Common myeloid progenitor, CD34-positive (primary cell): Measurements from ENCODE around the gene MRPL14.
A peak's percentile ranks its signal among the peaks of the same experiment; 100 is the strongest.

Experiments used
- CTCF ChIA-PET: fragments of 350-600 bp; sonication (Branson Sonifier 250); formaldehyde crosslinking; loops from one replicate; lab custom pipeline; 2021; ENCODE audit warnings: antibody characterized with exemption; lab: Charles Lee
- POLR2A ChIA-PET: fragments of 350-600 bp; sonication (Branson Sonifier 250); formaldehyde crosslinking; loops from one replicate; lab custom pipeline; 2021; ENCODE audit warnings: antibody characterized with exemption; lab: Charles Lee
- DNase-seq, 3 donors: peaks; one replicate each; pipeline versions ENCODE4 v3.0.0 to v3.0.0-alpha.2; 2013
- H3K27ac ChIP-seq, 2 experiments: 1 replicate in 1 of 2; 2 replicates in 1 of 2; pipeline ENCODE4 v1.7.0; 2013; ENCODE audit warnings: inconsistent platforms in 2 of 2, low read length in 2 of 2, mild to moderate bottlenecking in 2 of 2, low read depth in 1 of 2, moderate library complexity in 1 of 2; ENCODE audit not compliant: severe bottlenecking in 2 of 2, insufficient read depth in 1 of 2, poor library complexity in 1 of 2
- H3K27me3 ChIP-seq, 5 experiments: replicated peaks in 2 of 5; 1 replicate in 3 of 5; 2 replicates in 2 of 5; pipeline versions ENCODE4 v1.6.1 to v1.7.0; 2013; ENCODE audit warnings: low read length in 4 of 5, mild to moderate bottlenecking in 2 of 5, moderate library complexity in 2 of 5, inconsistent platforms in 1 of 5; ENCODE audit not compliant: insufficient read depth in 5 of 5, control insufficient read depth in 4 of 5
- H3K36me3 ChIP-seq, 4 experiments: 1 replicate in 2 of 4; 2 replicates in 2 of 4; pipeline versions ENCODE4 v1.6.1 to v1.7.0; 2013; ENCODE audit warnings: low read length in 3 of 4, control low read depth in 1 of 4, mild to moderate bottlenecking in 1 of 4; ENCODE audit not compliant: control insufficient read depth in 4 of 4, insufficient read depth in 4 of 4
- H3K4me1 ChIP-seq, 4 experiments: 1 replicate in 3 of 4; 2 replicates in 1 of 4; pipeline versions ENCODE4 v1.6.1 to v1.7.1; 2013; ENCODE audit warnings: low read length in 3 of 4, mild to moderate bottlenecking in 3 of 4, control low read depth in 1 of 4, inconsistent platforms in 1 of 4, moderate library complexity in 1 of 4; ENCODE audit not compliant: control insufficient read depth in 4 of 4, insufficient read depth in 4 of 4; ENCODE audit errors: control extremely low read depth in 1 of 4
- H3K4me3 ChIP-seq, 7 experiments: 1 replicate in 4 of 7; 2 replicates in 3 of 7; pipeline versions ENCODE4 v1.5.1 to v1.7.0; 2013; ENCODE audit warnings: mild to moderate bottlenecking in 7 of 7, low read length in 6 of 7, moderate library complexity in 6 of 7, inconsistent platforms in 2 of 7, low read depth in 2 of 7, control low read depth in 1 of 7; ENCODE audit not compliant: insufficient read depth in 4 of 7, control insufficient read depth in 1 of 7; ENCODE audit errors: extremely low read depth in 1 of 7
- H3K9me3 ChIP-seq, 5 experiments: 1 replicate in 4 of 5; 2 replicates in 1 of 5; pipeline versions ENCODE4 v1.6.1 to v1.7.1; 2013; ENCODE audit warnings: low read length in 4 of 5, mild to moderate bottlenecking in 2 of 5, inconsistent platforms in 1 of 5, low read depth in 1 of 5, moderate library complexity in 1 of 5; ENCODE audit not compliant: control insufficient read depth in 4 of 5, insufficient read depth in 2 of 5; ENCODE audit errors: control extremely low read depth in 1 of 5
- WGBS: methylation state at CpG from one replicate; pipeline ENCODE4 v1.1.5; 2013; ENCODE audit not compliant: insufficient coverage; 5-methylcytosine and 5-hydroxymethylcytosine counted together

Gene MRPL14

GRCh38 chr6:44151348-44152108 is 24.3 kb upstream of the MRPL14 start:
- CTCF ChIA-PET: interaction anchor here (0.7 to 5.8 kb wide), 15 partner anchors 10 to 436 kb away, joined by 3 to 48 read pairs (median 5); partner anchors contain the start of gene SPATS1
- WGBS: 23% methylated on average over 25 of the region's 31 CpGs

GRCh38 chr6:44150317-44150917 is 23.2 kb upstream of the MRPL14 start:
- WGBS: 96% methylated on average over 3 of the region's 3 CpGs
- Histone ChIP-seq H3K27me3 (peaks cover 0 to 4% (median 0%) of the 10 kb centered on the region in 5 experiments), H3K36me3 (no peaks in the 10 kb centered on the region), H3K4me1 (peaks cover 0 to 6% (median 0%) of the 10 kb centered on the region in 4 experiments), H3K9me3 (no peaks in the 10 kb centered on the region), H3K4me3 (no peak overlapping the region), H3K27ac (no peak overlapping the region)
- ChIA-PET POLR2A (no interaction called here), CTCF (interaction anchor here (1.0 to 5.8 kb wide), 12 partner anchors 11 to 192 kb away, joined by 3 to 48 read pairs (median 5); partner anchors contain the start of gene SPATS1)
- no peak for DNase-seq

More at GRCh38 chr6:44151348-44152108, 24.3 kb upstream of the MRPL14 start:
- H3K4me1 ChIP-seq: peaks cover 0 to 6% (median 2%) of the 10 kb centered on the region in 4 experiments
- H3K9me3 ChIP-seq: no peaks in the 10 kb centered on the region
- no peak overlapping the region for H3K27ac ChIP-seq
- H3K4me3 ChIP-seq: no peak overlapping the region
- peaks cover 0 to 4% (median 0%) of the 10 kb centered on the region in 5 experiments for H3K27me3 ChIP-seq
- H3K36me3 ChIP-seq: no peaks in the 10 kb centered on the region
- POLR2A ChIA-PET: interaction anchor here (0.8 kb wide), 1 partner anchor 51 kb away, joined by 3 read pairs; no protein-coding TSS in a partner anchor
- peak; percentile 75 to 86 (median 81) for DNase-seq

DNA sequence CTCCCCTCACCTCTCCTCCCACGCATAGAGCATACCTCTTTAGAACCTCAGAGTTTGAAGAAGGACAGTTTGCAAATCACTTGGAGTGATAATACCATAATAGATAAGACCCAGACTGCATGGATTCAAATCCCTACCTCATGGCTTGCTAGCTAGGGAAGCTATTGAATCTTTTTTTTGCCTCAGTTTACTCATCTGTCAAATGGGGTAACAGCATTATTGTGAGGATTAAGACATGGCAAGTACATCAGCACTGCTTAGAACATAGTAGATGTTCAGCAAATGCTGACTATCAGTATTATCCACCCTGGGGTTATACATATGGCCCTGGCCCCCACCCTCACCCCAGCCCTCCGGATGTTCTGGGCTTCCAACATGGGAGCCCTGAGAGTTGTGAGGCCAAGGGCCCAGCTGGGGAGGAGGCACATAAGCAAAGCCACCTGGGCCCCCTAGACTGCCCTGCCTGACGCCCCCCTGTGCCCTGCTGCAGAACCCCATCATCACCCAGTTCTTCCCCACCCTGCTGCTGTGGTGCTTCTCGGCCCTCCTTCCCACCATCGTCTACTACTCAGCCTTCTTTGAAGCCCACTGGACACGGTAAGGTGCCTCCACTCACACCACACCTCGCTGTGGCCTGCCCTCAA is 22.2 kb upstream of the MRPL14 start:
- WGBS: 96% methylated on average over 6 of the region's 7 CpGs
- CTCF ChIA-PET: interaction anchor here (0.8 to 5.8 kb wide), 6 partner anchors 12 to 86 kb away, joined by 3 to 48 read pairs (median 6); no protein-coding TSS in a partner anchor
- POLR2A ChIA-PET: no interaction called here
- DNase-seq: no peak
- Histone ChIP-seq H3K4me1 (peaks cover 0 to 6% (median 0%) of the 10 kb centered on the region in 4 experiments), H3K36me3 (no peaks in the 10 kb centered on the region), H3K27ac (no peak overlapping the region), H3K27me3 (peaks cover 0 to 4% (median 0%) of the 10 kb centered on the region in 5 experiments), H3K4me3 (no peak overlapping the region), H3K9me3 (no peaks in the 10 kb centered on the region)

DNA sequence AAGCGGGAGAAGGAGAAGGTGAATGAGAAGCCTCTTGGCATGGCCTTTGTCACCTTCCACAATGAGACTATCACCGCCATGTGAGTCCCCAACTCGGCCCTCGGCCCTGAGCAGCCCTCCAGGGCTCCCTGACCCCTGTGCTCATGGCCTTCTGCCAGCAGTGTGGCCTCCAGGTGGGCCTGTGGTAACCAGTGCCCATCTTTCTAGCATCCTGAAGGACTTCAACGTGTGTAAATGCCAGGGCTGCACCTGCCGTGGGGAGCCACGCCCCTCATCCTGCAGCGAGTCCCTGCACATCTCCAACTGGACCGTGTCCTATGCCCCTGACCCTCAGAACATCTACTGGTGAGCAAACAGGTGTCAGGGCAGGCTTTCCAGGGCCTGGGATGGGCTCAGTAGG is 21.1 kb upstream of the MRPL14 start:
- no peak for DNase-seq
- Histone ChIP-seq H3K4me3 (no peak overlapping the region), H3K9me3 (no peaks in the 10 kb centered on the region), H3K27ac (no peak overlapping the region), H3K27me3 (peaks cover 0 to 4% (median 0%) of the 10 kb centered on the region in 5 experiments), H3K4me1 (peaks cover 0 to 6% (median 0%) of the 10 kb centered on the region in 4 experiments), H3K36me3 (no peaks in the 10 kb centered on the region)
- WGBS: 94% methylated on average over 9 of the region's 9 CpGs
- ChIA-PET CTCF (interaction anchor here (0.8 to 5.8 kb wide), 3 partner anchors 9 to 151 kb away, joined by 3 to 48 read pairs (median 4); no protein-coding TSS in a partner anchor), POLR2A (interaction anchor here (0.6 kb wide), 1 partner anchor 16 kb away, joined by 6 read pairs; no protein-coding TSS in a partner anchor)

- CTCF ChIA-PET: interaction anchor here (5.8 kb wide), 1 partner anchor 51 kb away, joined by 48 read pairs; no protein-coding TSS in a partner anchor
- POLR2A ChIA-PET: no interaction called here
- whole genome bisulfite sequencing: 99% methylated on average over 7 of the region's 7 CpGs
These were observed 20.0 kb upstream of the MRPL14 start for GRCh38 chr6:44147256-44147655.

GRCh38 chr6:44146685-44147084 is 19.4 kb upstream of the MRPL14 start:
- CTCF ChIA-PET: interaction anchor here (5.8 kb wide), 1 partner anchor 50 kb away, joined by 48 read pairs; no protein-coding TSS in a partner anchor
- Histone ChIP-seq H3K27ac (no peak overlapping the region), H3K27me3 (peaks cover 0 to 4% (median 0%) of the 10 kb centered on the region in 5 experiments), H3K4me3 (no peak overlapping the region), H3K9me3 (no peaks in the 10 kb centered on the region), H3K4me1 (peaks cover 0 to 3% (median 0%) of the 10 kb centered on the region in 4 experiments), H3K36me3 (no peaks in the 10 kb centered on the region)
- POLR2A ChIA-PET: interaction anchor here (0.6 kb wide), 1 partner anchor 17 kb away, joined by 5 read pairs; no protein-coding TSS in a partner anchor
- 95% methylated on average over 9 of the region's 10 CpGs for whole genome bisulfite sequencing
- DNase-seq: no peak

More at GRCh38 chr6:44147256-44147655, 20.0 kb upstream of the MRPL14 start:
- no peak for DNase-seq
- H3K9me3 ChIP-seq: no peaks in the 10 kb centered on the region
- peaks cover 0 to 6% (median 0%) of the 10 kb centered on the region in 4 experiments for H3K4me1 ChIP-seq
- peaks cover 0 to 4% (median 0%) of the 10 kb centered on the region in 5 experiments for H3K27me3 ChIP-seq
- H3K4me3 ChIP-seq: no peak overlapping the region
- H3K27ac ChIP-seq: no peak overlapping the region
- H3K36me3 ChIP-seq: no peaks in the 10 kb centered on the region
